DOHH2 (cell line): ENCODE data around the gene IRF7.

Source experiments
- H3F3A ChIP-seq: fragments of 200-600 bp; sonication (generic), shearing (Covaris generic); 2 replicates; pipeline ENCODE4 v1.6.0; 2016; ENCODE audit warnings: antibody characterized with exemption, mild to moderate bottlenecking; ENCODE audit not compliant: control insufficient read depth, insufficient read depth
- H3K27ac ChIP-seq: fragments of 200-600 bp; sonication (generic); 2 replicates; pipeline ENCODE4 v1.5.1; 2014; ENCODE audit warnings: low read depth, mild to moderate bottlenecking, low read length, moderate library complexity
- H3K27me3 ChIP-seq: fragments of 200-600 bp; sonication (generic); 2 replicates; pipeline ENCODE4 v1.6.1; 2014; ENCODE audit warnings: mild to moderate bottlenecking, low read length, mixed read lengths; ENCODE audit not compliant: control insufficient read depth
- H3K36me3 ChIP-seq: fragments of 200-600 bp; sonication (generic); 2 replicates; pipeline ENCODE4 v1.6.1; 2014; ENCODE audit warnings: mild to moderate bottlenecking, low read length, moderate library complexity, mixed read lengths; ENCODE audit not compliant: control insufficient read depth
- H3K4me1 ChIP-seq: fragments of 200-600 bp; sonication (generic); 2 replicates; pipeline ENCODE4 v1.6.1; 2014; ENCODE audit warnings: mild to moderate bottlenecking, low read length, mixed read lengths; ENCODE audit not compliant: control insufficient read depth
- H3K4me2 ChIP-seq: fragments of 200-600 bp; sonication (generic); 2 replicates; pipeline ENCODE4 v1.6.0; 2014; ENCODE audit warnings: mild to moderate bottlenecking, low read length, moderate library complexity
- H3K4me3 ChIP-seq: fragments of 200-600 bp; sonication (generic); 2 replicates; pipeline ENCODE4 v1.5.1; 2014; ENCODE audit warnings: mild to moderate bottlenecking, low read length, mixed read lengths
- H3K79me2 ChIP-seq: fragments of 200-600 bp; sonication (generic); 2 replicates; pipeline ENCODE4 v1.6.1; 2014; ENCODE audit warnings: mild to moderate bottlenecking, low read length, mixed read lengths; ENCODE audit not compliant: control insufficient read depth
- H3K9me2 ChIP-seq: fragments of 200-600 bp; sonication (generic); replicated peaks from 2 replicates; pipeline ENCODE4 v1.6.1; 2014; ENCODE audit warnings: mild to moderate bottlenecking, low read length, mixed read lengths; ENCODE audit not compliant: control insufficient read depth
- H3K9me3 ChIP-seq: fragments of 200-600 bp; sonication (generic); 2 replicates; pipeline ENCODE4 v1.6.1; 2014; ENCODE audit warnings: antibody characterized with exemption, low read length, mixed read lengths; ENCODE audit not compliant: control insufficient read depth, insufficient read depth
- H4K20me1 ChIP-seq: fragments of 200-600 bp; sonication (generic); 2 replicates; pipeline ENCODE4 v1.6.0; 2014; ENCODE audit warnings: low read depth, mild to moderate bottlenecking, antibody characterized with exemption, low read length, moderate library complexity; ENCODE audit not compliant: control insufficient read depth, insufficient read depth
- CTCF ChIP-seq: fragments of 200-600 bp; sonication (generic); IDR thresholded peaks from one replicate; pipeline ENCODE4 v1.5.1; 2014; ENCODE audit warnings: antibody characterized with exemption, mild to moderate bottlenecking, low read depth, low read length; ENCODE audit not compliant: poor library complexity, severe bottlenecking
- EZH2phosphoT487 ChIP-seq: fragments of 200-600 bp; sonication (generic); IDR thresholded peaks from 2 replicates; pipeline ENCODE4 v1.6.1; 2017; ENCODE audit warnings: borderline replicate concordance, mild to moderate bottlenecking, antibody characterized with exemption, low read length, moderate library complexity, mixed read lengths

IRF7 gene

GRCh38 chr11:612201-612960 is 3.4 kb downstream of the IRF7 start:
- no peak overlapping the region for H3K4me2 ChIP-seq
- no peak overlapping the region for H3K4me3 ChIP-seq
- H3K79me2 ChIP-seq = peaks cover 6% of the 10 kb centered on the region
- TF ChIP-seq EZH2phosphoT487 = no peak
- no peak for TF ChIP-seq CTCF
- H3K36me3 ChIP-seq = peaks cover 60% of the 10 kb centered on the region
- no peaks in the 10 kb centered on the region for H3K9me3 ChIP-seq
- H3F3A ChIP-seq = peaks cover 10% of the 10 kb centered on the region; the same call in 1 of the 2 replicates
- no peaks in the 10 kb centered on the region for H3K27me3 ChIP-seq
- H3K9me2 ChIP-seq = no peaks in the 10 kb centered on the region
- peaks cover 31% of the 10 kb centered on the region for H3K4me1 ChIP-seq
- no peak overlapping the region for H3K27ac ChIP-seq
- peaks cover 8% of the 10 kb centered on the region for H4K20me1 ChIP-seq

DNA sequence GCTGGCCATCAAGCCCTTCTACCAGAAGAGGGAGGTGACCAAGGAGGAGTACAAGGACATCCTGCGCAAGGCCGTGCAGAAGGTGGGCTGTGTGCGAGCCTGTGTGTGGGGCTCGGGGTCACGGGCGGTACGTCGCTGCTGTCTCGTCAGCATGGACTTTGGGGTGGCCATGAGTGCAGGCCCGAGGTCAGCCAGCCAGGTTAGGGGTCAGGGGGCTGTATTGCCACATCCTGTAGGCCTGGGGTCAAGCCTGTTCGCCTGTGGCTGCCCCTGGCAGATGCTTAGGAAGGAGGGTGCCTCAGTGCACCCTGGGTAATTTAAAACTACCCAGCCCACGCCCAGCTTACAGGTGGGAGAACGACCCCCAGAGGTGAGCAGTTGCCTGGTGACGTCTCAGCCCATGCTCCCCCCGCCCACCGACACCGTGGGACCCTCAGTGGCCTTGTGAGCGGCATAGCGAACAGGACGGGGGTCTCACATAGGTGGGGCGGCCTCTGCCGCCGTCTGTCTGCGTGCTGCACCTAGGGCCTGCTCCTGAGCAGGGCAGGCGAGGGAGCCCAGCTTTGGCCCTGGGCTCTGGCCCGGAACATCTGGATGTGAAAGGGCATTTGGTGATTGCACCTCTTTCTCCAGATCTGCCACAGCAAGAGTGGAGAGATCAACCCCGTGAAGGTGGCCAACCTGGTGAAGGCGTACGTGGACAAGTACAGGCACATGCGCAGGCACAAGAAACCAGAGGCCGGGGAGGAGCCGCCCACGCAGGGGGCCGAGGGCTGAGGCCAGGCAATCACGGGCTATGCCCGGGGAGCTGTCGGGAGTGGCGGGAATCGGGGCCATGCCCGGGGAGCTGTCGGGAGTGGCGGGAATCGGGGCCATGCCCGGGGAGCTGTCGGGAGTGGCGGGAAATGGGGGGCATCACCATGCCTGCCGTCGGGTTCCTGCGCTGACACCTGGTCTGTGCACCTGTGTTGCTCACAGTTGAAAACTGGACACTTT is 4.5 kb downstream of the IRF7 start:
- Histone ChIP-seq H3K4me2 (no peak overlapping the region), H3F3A (peaks cover 9% of the 10 kb centered on the region; the same call in 1 of the 2 replicates), H3K36me3 (peaks cover 70% of the 10 kb centered on the region), H3K4me3 (no peak overlapping the region), H3K9me2 (no peaks in the 10 kb centered on the region), H3K79me2 (no peaks in the 10 kb centered on the region; the same call in none of the 2 replicates), H3K27me3 (no peaks in the 10 kb centered on the region), H4K20me1 (peaks cover 11% of the 10 kb centered on the region), H3K9me3 (no peaks in the 10 kb centered on the region), H3K27ac (no peak overlapping the region), H3K4me1 (peaks cover 27% of the 10 kb centered on the region)
- TF ChIP-seq EZH2phosphoT487 (no peak), CTCF (no peak)

DNA sequence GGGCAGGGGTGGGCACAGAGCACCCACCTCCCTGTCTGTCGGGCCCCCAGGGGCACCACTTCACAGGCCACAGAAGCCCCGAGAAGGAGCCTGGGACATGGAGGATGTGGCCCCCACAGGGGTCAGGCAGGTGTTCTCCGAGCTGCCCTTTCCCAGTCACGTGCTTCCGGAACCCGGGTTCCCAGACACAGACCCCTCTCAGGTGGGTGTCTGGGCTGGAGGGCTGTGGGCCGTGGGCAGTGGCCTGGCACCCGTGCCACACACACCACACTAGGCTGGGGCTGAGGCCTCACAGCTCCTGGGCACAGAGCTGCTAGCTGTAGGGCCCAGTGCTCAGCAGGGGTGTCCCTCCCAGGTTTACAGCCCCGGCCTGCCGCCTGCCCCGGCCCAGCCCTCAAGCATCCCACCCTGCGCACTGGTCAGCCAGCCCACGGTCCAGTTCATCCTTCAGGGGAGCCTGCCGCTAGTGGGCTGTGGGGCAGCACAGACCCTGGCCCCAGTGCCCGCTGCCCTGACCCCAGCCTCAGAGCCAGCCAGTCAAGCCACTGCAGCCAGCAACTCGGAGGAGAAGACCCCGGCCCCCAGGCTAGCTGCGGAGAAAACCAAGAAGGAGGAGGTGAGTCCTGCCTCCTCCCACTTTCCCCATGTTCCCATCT is 5.5 kb downstream of the IRF7 start:
- no peaks in the 10 kb centered on the region for H3K9me2 ChIP-seq
- H3K27me3 ChIP-seq = no peaks in the 10 kb centered on the region
- H3K4me3 ChIP-seq = no peak overlapping the region
- peaks cover 11% of the 10 kb centered on the region for H4K20me1 ChIP-seq
- H3K4me1 ChIP-seq = peaks cover 20% of the 10 kb centered on the region
- H3K27ac ChIP-seq = no peak overlapping the region
- TF ChIP-seq CTCF (no peak), EZH2phosphoT487 (no peak)
- H3K4me2 ChIP-seq = no peak overlapping the region
- H3K79me2 ChIP-seq = no peaks in the 10 kb centered on the region; the same call in none of the 2 replicates
- H3K9me3 ChIP-seq = no peaks in the 10 kb centered on the region
- peaks cover 81% of the 10 kb centered on the region for H3K36me3 ChIP-seq
- H3F3A ChIP-seq = peaks cover 6% of the 10 kb centered on the region; the same call in 1 of the 2 replicates
